GM23248 (cell line): ENCODE data around the gene SMNDC1. TPM values are rescaled to one million over a fixed set of nuclear protein-coding genes. Genes with fewer than 3 reads are reported as not detected.

ENCODE experiments used
- DNase-seq: peaks from one replicate; pipeline ENCODE4 v3.0.0-alpha.2; 2015
- H2AFZ ChIP-seq: fragments of 200-600 bp; sonication (generic); 2 replicates; pipeline ENCODE4 v1.6.1; 2016; ENCODE audit warnings: antibody characterized with exemption
- H3F3A ChIP-seq: fragments of 200-600 bp; sonication (generic); 2 replicates; pipeline ENCODE4 v1.6.1; 2016; ENCODE audit warnings: mild to moderate bottlenecking, antibody characterized with exemption, mixed run types; ENCODE audit not compliant: insufficient read depth
- H3K27ac ChIP-seq: fragments of 200-600 bp; sonication (generic); 2 replicates; pipeline ENCODE4 v1.5.1; 2016; ENCODE audit warnings: mild to moderate bottlenecking
- H3K27me3 ChIP-seq: fragments of 200-600 bp; sonication (generic); replicated peaks from 2 replicates; pipeline ENCODE4 v1.6.1; 2016; ENCODE audit warnings: mild to moderate bottlenecking; ENCODE audit not compliant: insufficient read depth
- H3K36me3 ChIP-seq: fragments of 200-600 bp; sonication (generic); 2 replicates; pipeline ENCODE4 v1.6.1; 2016; ENCODE audit warnings: low read depth, mild to moderate bottlenecking
- H3K4me1 ChIP-seq: fragments of 200-600 bp; sonication (generic); 2 replicates; pipeline ENCODE4 v1.6.1; 2016; ENCODE audit warnings: mild to moderate bottlenecking; ENCODE audit not compliant: insufficient read depth
- H3K4me2 ChIP-seq: fragments of 200-600 bp; sonication (generic); one replicate; pipeline ENCODE4 v1.6.1; 2016; ENCODE audit warnings: mild to moderate bottlenecking; ENCODE audit not compliant: unreplicated experiment
- H3K4me3 ChIP-seq: fragments of 200-600 bp; sonication (generic); 2 replicates; pipeline ENCODE4 v1.5.1; 2016; ENCODE audit warnings: mild to moderate bottlenecking
- H3K79me2 ChIP-seq: fragments of 200-600 bp; sonication (generic); 2 replicates; pipeline ENCODE4 v1.6.1; 2016; ENCODE audit warnings: mild to moderate bottlenecking; ENCODE audit not compliant: insufficient read depth
- H3K9ac ChIP-seq: fragments of 200-600 bp; sonication (generic); 2 replicates; pipeline ENCODE4 v1.6.1; 2016; ENCODE audit warnings: mild to moderate bottlenecking
- H3K9me2 ChIP-seq: fragments of 200-600 bp; sonication (generic); 2 replicates; pipeline ENCODE4 v1.6.1; 2016; ENCODE audit warnings: mixed run types, mild to moderate bottlenecking, moderate library complexity; ENCODE audit not compliant: insufficient read depth
- H3K9me3 ChIP-seq: fragments of 200-600 bp; sonication (generic); one replicate; pipeline ENCODE4 v1.6.1; 2017; ENCODE audit warnings: low read depth
- H4K20me1 ChIP-seq: fragments of 200-600 bp; sonication (generic); 2 replicates; pipeline ENCODE4 v1.6.0; 2016; ENCODE audit not compliant: insufficient read depth
- EZH2 ChIP-seq: fragments of 200-600 bp; sonication (generic); IDR thresholded peaks from 2 replicates; pipeline ENCODE4 v1.6.1; 2018; ENCODE audit warnings: antibody characterized with exemption, mild to moderate bottlenecking; ENCODE audit not compliant: insufficient read depth, poor library complexity, severe bottlenecking
- EZH2phosphoT487 ChIP-seq: fragments of 200-600 bp; sonication (generic); IDR thresholded peaks from 2 replicates; pipeline ENCODE4 v1.6.1; 2018; ENCODE audit warnings: antibody characterized with exemption, moderate library complexity, mild to moderate bottlenecking, low read depth; ENCODE audit not compliant: insufficient read depth
- WGBS, 2 experiments: methylation state at CpG; one replicate each; pipeline ENCODE4 v1.1.6; 2015 to 2017; ENCODE audit warnings: low lambda C conversion rate in 2 of 2, low coverage in 1 of 2; ENCODE audit errors: missing lambda C conversion rate in 2 of 2; 5-methylcytosine and 5-hydroxymethylcytosine counted together
- in situ Hi-C: fragments of 300-500 bp; cut with MboI; formaldehyde crosslinking; loops from 2 replicates; pipeline ENCODE4 v1.15.0; 2020
- polyA plus RNA-seq: library from polyadenylated mRNA; unstranded; fragments of >200 nt; fragmentation: Nextera tagmentation; extraction: Ambion mirVana; gene quantifications from 2 replicates; pipeline ENCODE4 v1.2.1, GENCODE V29; 2016
- total RNA-seq: library from RNA; depleted of rRNA; stranded (reverse); fragments of >200 nt; shearing (Covaris generic); gene quantifications from 2 replicates; pipeline ENCODE4 v1.2.3, GENCODE V29; 2014

The SMNDC1 gene
- total and polyA plus RNA-seq, 2 experiments from 2014 or later, result 5.3 to 21.6 TPM

DNA sequence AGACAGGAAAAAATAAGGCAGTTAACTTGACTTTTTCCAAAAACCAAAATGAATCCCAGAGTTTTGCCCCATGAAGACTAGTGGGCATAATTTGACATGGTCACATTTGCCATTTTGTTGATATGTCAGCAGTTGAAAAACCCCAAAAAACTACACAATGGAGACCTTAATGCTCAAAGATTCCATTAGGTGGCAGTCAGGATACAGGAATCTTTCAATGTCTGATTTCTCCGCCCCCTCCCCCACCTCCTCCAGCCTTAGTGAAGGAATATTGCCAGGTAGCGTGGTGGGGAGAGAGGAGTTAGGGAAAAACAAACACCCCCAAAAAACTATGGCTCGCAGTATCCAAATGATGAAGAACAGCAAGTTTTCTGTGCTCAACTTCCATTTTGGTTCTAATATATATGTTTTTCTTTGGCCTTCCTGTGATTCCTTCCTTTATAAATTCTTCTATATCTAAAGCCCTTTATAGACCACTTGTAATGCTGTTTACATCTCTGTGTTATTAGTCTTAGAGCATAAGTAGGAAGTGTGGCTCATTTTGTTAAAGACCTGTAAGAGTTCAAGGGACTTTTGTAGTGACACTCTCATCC, 6.7 kb upstream of the SMNDC1 start:
- H4K20me1 ChIP-seq, result no peaks in the 10 kb centered on the region
- in situ Hi-C loops, result loop anchor here (25.0 kb wide), 1 partner anchor 576 kb away; no protein-coding TSS in a partner anchor
- H2AFZ ChIP-seq, result peak overlapping the region; percentile 34; the same call in 1 of the 2 replicates
- no peaks in the 10 kb centered on the region for H3K36me3 ChIP-seq
- no peaks in the 10 kb centered on the region for H3K9me3 ChIP-seq
- H3K9me2 ChIP-seq, result no peaks in the 10 kb centered on the region
- WGBS, 2 experiments, result 0% methylated on average over 3 of the region's 3 CpGs
- H3K27me3 ChIP-seq, result no peaks in the 10 kb centered on the region
- H3K4me1 ChIP-seq, result peaks cover 23% of the 10 kb centered on the region
- no peaks in the 10 kb centered on the region for H3K79me2 ChIP-seq
- peaks cover 12% of the 10 kb centered on the region for H3F3A ChIP-seq
- peak; percentile 82 for DNase-seq
- no peak overlapping the region for H3K4me3 ChIP-seq
- no peak overlapping the region for H3K27ac ChIP-seq
- no peak overlapping the region for H3K9ac ChIP-seq
- TF ChIP-seq EZH2 (no peak), EZH2phosphoT487 (no peak)
- peak overlapping the region; percentile 45 for H3K4me2 ChIP-seq

DNA sequence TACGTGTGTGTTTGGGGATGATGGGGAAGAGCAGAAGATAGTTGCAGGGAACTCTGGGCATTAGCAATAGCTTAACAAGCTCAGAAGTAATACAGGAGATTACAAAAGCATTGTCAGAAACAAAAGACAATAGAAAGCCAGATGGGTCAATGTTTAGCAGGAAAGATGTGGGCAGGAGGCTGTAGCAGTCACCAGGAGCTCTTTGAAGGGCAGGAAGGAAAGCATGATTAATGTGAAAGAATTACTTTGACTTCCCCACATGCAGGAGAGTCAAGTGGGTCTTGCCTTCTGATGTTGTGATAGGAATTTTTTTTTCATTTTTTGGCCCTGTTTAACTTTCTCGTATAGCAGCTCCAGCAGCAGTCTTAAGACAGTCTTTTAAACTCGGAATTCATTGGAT, 6.0 kb upstream of the SMNDC1 start:
- Histone ChIP-seq H3K4me2 (no peak overlapping the region), H3K4me1 (peaks cover 26% of the 10 kb centered on the region), H3K79me2 (no peaks in the 10 kb centered on the region), H3K36me3 (no peaks in the 10 kb centered on the region), H3F3A (peaks cover 15% of the 10 kb centered on the region), H4K20me1 (no peaks in the 10 kb centered on the region), H3K9me3 (no peaks in the 10 kb centered on the region), H3K9me2 (no peaks in the 10 kb centered on the region), H3K9ac (no peak overlapping the region), H3K4me3 (no peak overlapping the region), H3K27ac (no peak overlapping the region), H3K27me3 (no peaks in the 10 kb centered on the region), H2AFZ (peak overlapping the region; percentile 34; the same call in 1 of the 2 replicates)
- TF ChIP-seq EZH2phosphoT487 (no peak), EZH2 (no peak)
- in situ Hi-C loops, result loop anchor here (25.0 kb wide), 1 partner anchor 577 kb away; no protein-coding TSS in a partner anchor
- WGBS, 2 experiments, result 15 to 25% methylated on average over 3 of the region's 3 CpGs
- peak; percentile 6 for DNase-seq

DNA sequence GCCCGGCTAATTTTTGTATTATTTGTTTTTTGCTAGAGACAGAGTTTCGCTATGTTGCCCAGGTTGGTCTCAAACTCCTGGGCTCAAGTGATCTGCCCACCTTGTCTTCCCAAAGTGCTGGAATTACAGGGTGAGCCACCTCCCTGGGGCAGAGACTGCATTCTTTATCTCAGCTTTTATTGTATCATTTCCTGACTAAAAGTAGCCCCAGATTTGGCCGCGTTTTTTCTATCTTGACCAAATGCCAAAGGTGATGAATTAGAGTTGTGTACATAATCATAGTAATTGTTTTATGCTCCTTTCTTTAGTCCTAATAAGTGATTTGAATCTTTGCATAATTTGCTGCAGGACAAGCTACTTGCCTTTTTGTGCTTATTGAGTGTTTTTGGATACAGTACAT, 3.1 kb upstream of the SMNDC1 start:
- TF ChIP-seq EZH2 (no peak), EZH2phosphoT487 (no peak)
- in situ Hi-C loops, result loop anchor here (25.0 kb wide), 1 partner anchor 579 kb away; no protein-coding TSS in a partner anchor
- 50% methylated on average over 4 of the region's 4 CpGs for WGBS, 2 experiments

DNA sequence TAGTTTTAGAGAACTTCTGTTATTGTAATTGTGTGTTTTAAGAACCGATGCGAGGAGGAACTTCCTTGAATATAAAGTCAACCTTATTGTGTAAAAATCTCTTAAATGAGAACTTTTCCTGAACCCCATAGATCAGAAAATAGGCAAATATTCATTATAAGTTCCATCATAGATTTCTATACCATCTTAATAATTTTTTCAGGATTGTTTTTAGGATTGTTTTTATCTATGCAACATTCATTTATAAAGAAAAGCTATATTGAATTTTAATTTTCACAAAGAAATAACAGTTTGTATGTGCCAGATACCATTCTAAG, 1.7 kb upstream of the SMNDC1 start:
- in situ Hi-C loops, result loop anchor here (25.0 kb wide), 1 partner anchor 581 kb away; no protein-coding TSS in a partner anchor
- Histone ChIP-seq H3K9me3 (no peaks in the 10 kb centered on the region), H3K4me2 (peak overlapping the region; percentile 94), H3K27ac (no peak overlapping the region), H3K9me2 (no peaks in the 10 kb centered on the region), H3K4me1 (peaks cover 37% of the 10 kb centered on the region), H3K27me3 (no peaks in the 10 kb centered on the region), H3K9ac (peak overlapping the region; percentile 93), H3F3A (peaks cover 18% of the 10 kb centered on the region), H2AFZ (peak overlapping the region; percentile 21; the same call in 1 of the 2 replicates), H4K20me1 (no peaks in the 10 kb centered on the region; the same call in 1 of the 2 replicates), H3K4me3 (peak overlapping the region; percentile 54; the same call in 1 of the 2 replicates), H3K79me2 (peaks cover 33% of the 10 kb centered on the region), H3K36me3 (peaks cover 19% of the 10 kb centered on the region)
- 0 to 6% methylated on average over 2 of the region's 2 CpGs for WGBS, 2 experiments
- no peak for TF ChIP-seq EZH2
- no peak for TF ChIP-seq EZH2phosphoT487
- DNase-seq, result no peak

More for the DNA sequence above, 3.1 kb upstream of the SMNDC1 start:
- no peak overlapping the region for H3K27ac ChIP-seq
- peaks cover 19% of the 10 kb centered on the region for H3K79me2 ChIP-seq
- H3K9me3 ChIP-seq, result no peaks in the 10 kb centered on the region
- no peak overlapping the region for H3K4me3 ChIP-seq
- peaks cover 5% of the 10 kb centered on the region for H3K36me3 ChIP-seq
- no peaks in the 10 kb centered on the region; the same call in 1 of the 2 replicates for H4K20me1 ChIP-seq
- H3K4me2 ChIP-seq, result no peak overlapping the region
- no peak overlapping the region for H3K9ac ChIP-seq
- DNase-seq, result peak; percentile 26
- H2AFZ ChIP-seq, result no peak overlapping the region
- H3K9me2 ChIP-seq, result no peaks in the 10 kb centered on the region
- H3K4me1 ChIP-seq, result peaks cover 36% of the 10 kb centered on the region
- no peaks in the 10 kb centered on the region for H3K27me3 ChIP-seq
- H3F3A ChIP-seq, result peaks cover 18% of the 10 kb centered on the region
